OCI-M1 (cell line): ENCODE measurements around the gene ZFP64.

ENCODE experiments used
- DNase-seq: peaks from one replicate; lab custom pipeline; 2025; lab: John Stamatoyannopoulos, UW

Gene ZFP64

DNA sequence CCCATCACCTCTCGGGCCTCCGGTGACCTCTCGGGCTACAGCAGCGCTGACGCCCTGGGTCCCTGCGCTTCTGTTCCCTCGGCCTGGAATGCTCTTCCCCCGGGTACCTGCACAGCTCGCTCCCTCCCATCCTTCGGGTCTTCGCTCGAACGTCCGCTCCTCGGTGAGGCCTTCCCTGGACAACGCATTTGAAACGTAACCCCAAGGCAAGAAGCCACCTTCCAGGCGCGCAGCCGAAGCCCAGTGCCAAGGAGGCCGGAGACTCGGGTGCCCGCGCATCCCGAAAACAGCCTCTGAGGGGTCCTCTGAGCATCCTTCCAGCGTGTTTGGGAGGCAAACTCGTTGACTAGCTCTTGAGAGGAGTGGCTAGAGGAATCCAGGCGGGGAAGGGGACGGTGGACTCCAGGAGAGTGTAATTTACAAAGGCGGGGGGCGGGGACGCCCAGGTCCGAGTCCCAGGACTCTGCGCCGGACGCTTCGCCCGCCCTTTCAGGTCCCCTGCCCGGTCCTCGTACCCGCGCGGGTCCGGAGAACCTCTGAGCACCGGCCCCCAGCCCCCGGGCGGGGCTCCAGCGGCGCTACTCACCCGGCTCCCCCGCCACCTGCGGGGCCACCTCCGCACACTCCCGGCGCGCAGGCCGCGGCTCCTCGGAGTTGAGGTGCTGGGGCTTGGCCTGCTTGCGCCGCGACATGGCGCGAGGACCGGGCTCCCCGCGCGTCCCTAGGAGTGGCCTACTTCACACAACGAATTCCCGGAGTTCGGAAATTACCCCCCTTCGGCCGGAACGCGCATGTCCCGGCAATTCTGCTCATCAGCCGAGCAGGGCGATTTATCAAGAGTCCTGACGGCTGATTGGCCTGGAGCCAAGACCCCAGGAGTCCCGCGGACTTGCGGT, 86.8 kb downstream of the ZFP64 start:
- no peak for DNase-seq

DNA sequence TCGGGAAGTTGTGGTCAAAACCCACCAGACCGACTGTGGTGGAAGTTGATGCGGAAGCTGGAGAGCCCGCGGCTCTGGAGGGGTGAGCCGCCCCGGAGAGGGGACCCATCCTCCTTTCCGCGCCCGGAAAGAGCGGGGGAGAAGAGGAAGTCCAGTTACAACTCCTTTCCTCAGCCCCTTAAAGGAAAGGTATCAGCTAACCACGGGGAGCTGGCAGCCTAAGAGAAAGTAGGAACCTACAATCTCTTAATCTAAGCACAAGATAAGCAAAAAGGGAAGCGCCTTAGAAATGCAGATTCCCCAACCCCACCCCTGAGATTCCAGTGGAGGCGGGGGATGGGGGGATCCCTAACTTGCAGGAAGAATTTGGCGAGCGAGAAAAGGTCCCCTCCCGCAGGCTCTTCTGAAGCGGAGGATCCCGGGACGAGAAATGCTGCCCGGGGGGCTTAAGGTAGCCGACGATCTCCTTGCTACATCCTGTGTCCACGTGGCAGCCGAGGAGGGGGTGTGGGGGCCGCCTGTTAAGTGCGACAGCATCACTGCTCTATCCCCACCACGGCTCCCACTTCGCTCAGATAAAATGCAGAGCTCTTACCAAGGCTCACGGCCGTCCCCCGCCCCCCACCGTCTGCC, 87.5 kb downstream of the ZFP64 start:
- peak; percentile 69 for DNase-seq

DNA sequence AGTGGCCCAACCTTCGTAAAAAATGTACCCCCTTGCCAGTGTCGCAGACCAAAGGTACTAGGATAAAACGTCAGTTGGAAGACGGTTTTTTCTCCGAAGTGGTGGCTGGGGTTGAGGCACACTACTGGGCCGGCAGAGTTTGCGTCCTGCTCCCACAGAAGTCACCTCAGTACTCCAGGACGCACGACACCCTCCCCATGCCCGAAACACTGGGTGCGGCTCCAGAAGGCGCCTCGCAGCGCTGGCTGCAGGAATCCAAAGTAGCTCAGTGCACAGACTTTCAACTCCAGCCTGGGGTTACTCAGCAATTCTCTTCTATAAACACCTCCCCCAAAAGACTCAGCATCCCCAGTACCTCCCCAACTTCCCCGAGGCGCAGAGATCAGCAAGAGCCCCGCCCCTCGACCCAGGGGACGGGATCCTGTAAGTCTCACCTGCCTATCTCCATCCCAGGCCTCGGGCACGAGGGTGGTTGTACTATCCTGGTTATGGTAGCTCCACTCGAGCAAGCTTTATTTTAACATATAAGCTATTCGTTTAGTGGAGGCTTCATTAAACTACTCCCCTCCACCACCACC, 88.2 kb downstream of the ZFP64 start:
- no peak for DNase-seq

- no peak for DNase-seq
These were observed 89.0 kb downstream of the ZFP64 start for GRCh38 chr20:52102559-52102958.

DNA sequence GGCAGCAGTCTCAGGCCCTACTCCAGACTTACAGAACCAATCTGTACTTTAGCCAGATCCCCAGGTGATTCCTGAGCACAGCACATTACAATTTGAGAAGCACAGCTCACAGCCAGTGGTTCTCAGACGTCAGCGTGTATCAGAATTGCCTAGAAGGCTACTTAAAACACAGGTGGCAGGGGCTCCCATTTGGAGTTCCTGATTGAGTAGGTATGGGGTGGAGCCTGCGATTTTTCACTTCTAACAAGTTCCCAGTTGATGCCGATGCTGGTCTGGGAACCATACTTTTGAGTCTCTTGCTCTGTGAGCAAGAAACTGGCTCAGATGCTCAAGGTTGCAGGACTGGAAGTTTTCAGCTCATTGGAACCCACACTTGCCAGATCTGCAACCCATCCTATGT, 89.5 kb downstream of the ZFP64 start:
- no peak for DNase-seq
